Measurements from ENCODE around the gene B3GLCT. TPM values are rescaled to one million over a fixed set of nuclear protein-coding genes. Genes with fewer than 3 reads are reported as not detected.

The B3GLCT gene
- total RNA-seq, 3 donors from 2014 or later, result 7.5 to 19.2 (median 10.5) TPM

DNA sequence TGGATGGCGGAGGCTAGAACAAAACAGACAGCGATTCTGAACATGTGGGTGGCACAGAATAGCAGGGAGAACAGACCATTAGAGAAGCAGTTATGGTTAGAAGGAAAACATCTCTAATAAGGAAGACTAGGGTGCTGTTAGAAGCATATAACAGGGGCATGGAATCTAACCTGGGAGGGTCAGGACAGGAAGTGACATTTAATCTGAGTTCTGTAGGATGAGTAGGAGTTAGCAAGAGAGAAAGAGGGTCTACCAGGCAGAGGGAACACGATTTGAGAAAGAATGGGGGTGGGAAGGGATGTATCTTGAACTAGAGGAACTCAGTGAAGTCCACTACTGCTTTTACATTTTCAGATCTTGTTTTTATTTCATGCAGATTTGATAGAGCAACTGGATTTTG lies 48.6 kb downstream of the B3GLCT start:
- TF ChIP-seq, protein P1, sequence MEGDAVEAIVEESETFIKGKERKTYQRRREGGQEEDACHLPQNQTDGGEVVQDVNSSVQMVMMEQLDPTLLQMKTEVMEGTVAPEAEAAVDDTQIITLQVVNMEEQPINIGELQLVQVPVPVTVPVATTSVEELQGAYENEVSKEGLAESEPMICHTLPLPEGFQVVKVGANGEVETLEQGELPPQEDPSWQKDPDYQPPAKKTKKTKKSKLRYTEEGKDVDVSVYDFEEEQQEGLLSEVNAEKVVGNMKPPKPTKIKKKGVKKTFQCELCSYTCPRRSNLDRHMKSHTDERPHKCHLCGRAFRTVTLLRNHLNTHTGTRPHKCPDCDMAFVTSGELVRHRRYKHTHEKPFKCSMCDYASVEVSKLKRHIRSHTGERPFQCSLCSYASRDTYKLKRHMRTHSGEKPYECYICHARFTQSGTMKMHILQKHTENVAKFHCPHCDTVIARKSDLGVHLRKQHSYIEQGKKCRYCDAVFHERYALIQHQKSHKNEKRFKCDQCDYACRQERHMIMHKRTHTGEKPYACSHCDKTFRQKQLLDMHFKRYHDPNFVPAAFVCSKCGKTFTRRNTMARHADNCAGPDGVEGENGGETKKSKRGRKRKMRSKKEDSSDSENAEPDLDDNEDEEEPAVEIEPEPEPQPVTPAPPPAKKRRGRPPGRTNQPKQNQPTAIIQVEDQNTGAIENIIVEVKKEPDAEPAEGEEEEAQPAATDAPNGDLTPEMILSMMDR (IDR thresholded peaks at IDR 0.05), result no peak
- TF ChIP-seq POLR2A (IDR thresholded peaks at IDR 0.05), result no peak
- no peak for TF ChIP-seq POLR2AphosphoS5 (IDR thresholded peaks at IDR 0.05)
- no peaks in the 10 kb centered on the region for H3K9me3 ChIP-seq
- no peak for DNase-seq (ENCODE audit: low spot score in 2 of 2)
- intact Hi-C loops (cut with DNase I; ENCODE audit: low total_unique reads), result no loop called here
- no peaks in the 10 kb centered on the region for H3K4me1 ChIP-seq
- H3K27me3 ChIP-seq, result no peaks in the 10 kb centered on the region
- no peak overlapping the region for H3K4me3 ChIP-seq
- no peak overlapping the region for H3K27ac ChIP-seq
- no peaks in the 10 kb centered on the region for H3K36me3 ChIP-seq

DNA sequence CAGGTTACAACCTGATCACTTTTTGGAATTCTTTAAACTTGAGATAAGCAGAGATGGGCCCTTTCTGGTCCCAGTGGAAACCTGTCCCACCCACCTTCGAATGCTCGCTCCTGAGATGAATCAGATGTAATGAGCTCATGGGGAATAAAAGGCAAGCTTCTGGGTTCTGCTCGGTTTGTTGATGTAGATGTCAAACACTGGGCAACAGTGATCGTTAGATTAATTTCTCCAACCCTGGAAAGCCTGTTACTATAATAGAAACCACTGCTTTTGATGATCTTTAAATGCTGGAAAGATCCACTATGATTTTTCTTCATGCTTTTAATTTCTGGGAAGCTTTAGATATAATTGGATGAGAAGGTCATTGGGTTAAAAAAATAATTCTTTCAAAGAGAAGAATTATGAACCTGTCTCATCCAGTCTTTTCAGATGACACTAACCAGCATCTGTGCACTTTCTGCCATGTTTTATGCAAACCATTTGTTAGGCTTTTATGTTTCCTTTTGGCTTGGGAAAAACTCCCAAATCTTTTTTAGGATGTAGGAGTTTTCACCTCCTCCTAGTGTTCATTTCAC lies 49.3 kb downstream of the B3GLCT start:
- TF ChIP-seq, protein P1 (IDR thresholded peaks at IDR 0.05), result no peak
- TF ChIP-seq POLR2A (IDR thresholded peaks at IDR 0.05) (no peak), POLR2AphosphoS5 (IDR thresholded peaks at IDR 0.05) (no peak)
- Histone ChIP-seq H3K36me3 (no peaks in the 10 kb centered on the region), H3K4me1 (no peaks in the 10 kb centered on the region)

DNA sequence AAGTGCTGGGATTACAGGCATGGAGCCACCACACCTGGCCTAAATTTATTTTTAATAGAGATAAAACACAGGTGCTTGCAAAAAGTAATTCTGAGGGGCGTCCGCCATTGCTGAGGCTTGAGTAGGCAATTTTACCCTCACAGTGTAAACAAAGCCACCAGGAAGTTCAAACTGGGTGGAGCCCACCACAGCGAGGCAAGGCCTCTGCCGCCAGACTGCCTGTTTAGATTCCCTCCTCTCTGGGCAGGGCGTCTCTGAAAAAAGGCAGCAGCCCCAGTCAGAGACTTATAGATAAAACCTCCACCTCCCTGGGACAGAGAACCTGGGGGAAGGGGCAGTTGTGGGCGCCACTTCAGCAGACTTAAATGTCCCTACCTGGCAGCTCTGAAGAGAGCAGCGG lies 50.7 kb downstream of the B3GLCT start:
- TF ChIP-seq, protein P1 (IDR thresholded peaks at IDR 0.05), result no peak
- TF ChIP-seq POLR2AphosphoS5 (IDR thresholded peaks at IDR 0.05) (no peak), POLR2A (IDR thresholded peaks at IDR 0.05) (no peak)
- no peak for DNase-seq (ENCODE audit: low spot score in 2 of 2)
- intact Hi-C loops (cut with DNase I; ENCODE audit: low total_unique reads), result no loop called here
- no peaks in the 10 kb centered on the region for H3K4me1 ChIP-seq
- H3K27me3 ChIP-seq, result no peaks in the 10 kb centered on the region
- no peaks in the 10 kb centered on the region for H3K36me3 ChIP-seq
- H3K27ac ChIP-seq, result no peak overlapping the region
- H3K4me3 ChIP-seq, result no peak overlapping the region
- peaks cover 6 to 8% of the 10 kb centered on the region in 2 donors for H3K9me3 ChIP-seq

More for the DNA sequence above, 49.3 kb downstream of the B3GLCT start:
- no peak overlapping the region for H3K27ac ChIP-seq
- H3K9me3 ChIP-seq, result no peaks in the 10 kb centered on the region
- no peak overlapping the region for H3K4me3 ChIP-seq
- DNase-seq (ENCODE audit: low spot score in 2 of 2), result no peak
- no peaks in the 10 kb centered on the region for H3K27me3 ChIP-seq
- intact Hi-C loops (cut with DNase I; ENCODE audit: low total_unique reads), result no loop called here

DNA sequence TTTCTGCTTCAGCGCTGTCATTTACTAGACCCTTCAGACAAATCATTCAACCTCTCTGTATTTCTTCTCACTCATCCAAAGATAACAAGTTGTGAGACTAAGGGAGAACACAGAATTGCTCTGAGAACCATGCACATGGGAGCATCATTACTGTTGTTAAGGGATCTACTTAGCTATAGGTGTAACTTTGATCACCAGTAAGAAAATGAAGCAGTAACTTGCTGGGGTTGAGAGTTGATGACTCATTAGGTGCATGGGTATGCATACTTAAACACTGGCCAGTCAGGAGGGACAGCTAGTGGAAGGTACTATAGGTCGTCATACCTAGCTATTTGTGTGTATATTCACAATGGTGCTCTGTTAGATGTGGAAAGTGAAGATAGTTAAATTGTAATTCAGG lies 61.5 kb downstream of the B3GLCT start:
- Histone ChIP-seq H3K27ac (no peak overlapping the region), H3K4me3 (no peak overlapping the region), H3K36me3 (no peaks in the 10 kb centered on the region), H3K4me1 (no peaks in the 10 kb centered on the region), H3K9me3 (peaks cover 0 to 32% of the 10 kb centered on the region in 2 donors), H3K27me3 (no peaks in the 10 kb centered on the region)
- intact Hi-C loops (cut with DNase I; ENCODE audit: low total_unique reads), result no loop called here
- no peak for DNase-seq (ENCODE audit: low spot score in 2 of 2)
- TF ChIP-seq, protein P1 (IDR thresholded peaks at IDR 0.05), result no peak
- TF ChIP-seq POLR2AphosphoS5 (IDR thresholded peaks at IDR 0.05) (no peak), POLR2A (IDR thresholded peaks at IDR 0.05) (no peak)

DNA sequence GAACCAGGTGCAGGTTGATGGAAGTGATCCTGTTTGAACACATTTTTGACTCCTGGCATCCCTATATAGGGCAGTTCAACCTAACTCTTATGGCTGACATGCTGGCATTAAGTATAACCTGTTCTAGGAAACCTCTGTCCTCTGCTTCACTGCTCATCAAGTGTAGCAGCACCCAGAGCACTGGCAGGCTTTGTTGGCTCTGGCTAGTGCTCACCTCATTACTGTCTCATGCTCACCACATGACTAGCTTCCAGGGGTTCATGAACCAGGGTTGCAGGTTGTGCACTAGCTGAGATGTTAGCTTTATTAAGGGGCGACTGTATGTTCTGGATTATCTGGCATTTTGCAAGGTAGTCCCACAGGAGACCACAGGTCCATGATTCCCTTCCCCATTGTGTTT lies 63.6 kb downstream of the B3GLCT start:
- intact Hi-C loops (cut with DNase I; ENCODE audit: low total_unique reads), result no loop called here
- Histone ChIP-seq H3K9me3 (peaks cover 0 to 11% of the 10 kb centered on the region in 2 donors), H3K4me3 (no peak overlapping the region), H3K27me3 (no peaks in the 10 kb centered on the region), H3K4me1 (no peaks in the 10 kb centered on the region), H3K36me3 (no peaks in the 10 kb centered on the region), H3K27ac (no peak overlapping the region)
- no peak for DNase-seq (ENCODE audit: low spot score in 2 of 2)
- TF ChIP-seq, protein P1 (IDR thresholded peaks at IDR 0.05), result no peak
- TF ChIP-seq POLR2AphosphoS5 (IDR thresholded peaks at IDR 0.05), result no peak
- no peak for TF ChIP-seq POLR2A (IDR thresholded peaks at IDR 0.05)

Data from breast epithelium (tissue), 4 donors.